Measurements from ENCODE around the gene LALBA.

LALBA gene

GRCh38 chr12:48602192-48602989, 32.5 kb upstream of the LALBA start:
- Histone ChIP-seq H3K27me3 (ENCODE audit: control insufficient read depth in 1 of 2, insufficient read depth in 1 of 2, low read length in 2 of 2) (peaks cover 6 to 12% of the 10 kb centered on the region in 2 experiments), H3K9ac (ENCODE audit: low read length) (no peak overlapping the region), H2BK120ac (ENCODE audit: low read depth, low read length) (no peak overlapping the region), H3K4me1 (ENCODE audit: control insufficient read depth, insufficient read depth, low read depth, low read length) (no peaks in the 10 kb centered on the region), H4K8ac (ENCODE audit: low read length) (no peak overlapping the region), H2AFZ (ENCODE audit: low read depth, low read length) (no peak overlapping the region), H2AK5ac (ENCODE audit: low read length, severe bottlenecking) (no peak overlapping the region), H3K14ac (ENCODE audit: low read length in 2 of 2) (no peak overlapping the region), H2BK15ac (ENCODE audit: low read depth, poor library complexity, severe bottlenecking) (no peak overlapping the region), H2BK5ac (ENCODE audit: low read depth, low read length, poor library complexity, severe bottlenecking) (no peak overlapping the region), H3K79me1 (replicated peaks; ENCODE audit: low read length, poor library complexity, severe bottlenecking) (no peaks in the 10 kb centered on the region), H3K4ac (ENCODE audit: low read depth in 1 of 2, low read length in 2 of 2) (no peak overlapping the region), H3K4me3 (ENCODE audit: insufficient read depth in 1 of 2, low read depth in 1 of 2, low read length in 2 of 2) (no peak overlapping the region), H3K18ac (ENCODE audit: low read depth in 1 of 2, low read length in 2 of 2) (no peak overlapping the region), H3K23ac (ENCODE audit: low read length in 2 of 2) (no peak overlapping the region), H4K91ac (ENCODE audit: low read length) (no peak overlapping the region), H3K27ac (ENCODE audit: low read length, poor library complexity, severe bottlenecking) (no peak overlapping the region), H3K9me3 (ENCODE audit: control insufficient read depth, low read length) (peaks cover 19% of the 10 kb centered on the region), H3K4me2 (ENCODE audit: low read length, poor library complexity, severe bottlenecking) (no peak overlapping the region), H3K36me3 (ENCODE audit: control insufficient read depth in 1 of 2, insufficient read depth in 2 of 2, low read depth in 1 of 2, low read length in 2 of 2) (no peaks in the 10 kb centered on the region), H2BK12ac (ENCODE audit: low read length in 2 of 2) (no peak overlapping the region)
- no peak for DNase-seq
- WGBS, result 45% methylated on average over 1 of the region's 1 CpG

DNA sequence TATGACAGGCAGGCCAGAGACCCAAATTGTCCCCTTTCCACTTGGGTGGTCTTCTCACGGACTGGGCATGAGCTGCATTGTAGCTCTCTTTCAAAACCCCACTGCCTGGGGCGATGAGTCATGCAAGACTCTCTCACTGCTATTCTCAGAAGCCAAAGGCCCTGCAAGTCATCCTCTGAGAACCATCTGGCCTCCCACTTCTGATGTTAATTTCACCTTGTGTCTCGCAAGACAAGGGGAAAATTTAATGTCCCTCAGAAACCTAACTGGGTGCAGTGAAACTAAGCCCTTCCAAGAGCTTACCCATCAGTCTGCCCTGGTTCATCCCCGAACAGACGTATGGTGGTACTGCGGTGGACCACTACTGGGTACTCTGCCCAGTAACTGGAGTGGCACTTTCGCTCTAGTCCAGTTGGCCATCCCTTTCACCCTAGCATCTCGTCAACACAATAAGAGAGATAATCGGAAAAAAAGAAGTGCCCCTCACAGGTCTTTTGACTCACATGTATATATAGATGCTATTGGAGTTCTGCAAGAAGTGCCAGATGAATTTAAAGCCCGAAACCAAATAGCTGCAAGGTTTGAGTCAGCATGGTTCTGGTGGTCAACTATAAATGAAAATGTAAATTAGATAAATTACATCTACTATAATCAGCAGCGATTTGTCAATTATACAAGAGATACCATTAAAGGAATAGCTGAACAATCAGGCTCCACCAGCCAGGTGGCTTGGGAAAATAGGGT, 31.3 kb upstream of the LALBA start:
- no peak overlapping the region for H2AFZ ChIP-seq (ENCODE audit: low read depth, low read length)
- H3K4me2 ChIP-seq (ENCODE audit: low read length, poor library complexity, severe bottlenecking), result no peak overlapping the region
- no peak overlapping the region for H3K23ac ChIP-seq (ENCODE audit: low read length in 2 of 2)
- no peak overlapping the region for H4K8ac ChIP-seq (ENCODE audit: low read length)
- no peak overlapping the region for H2BK5ac ChIP-seq (ENCODE audit: low read depth, low read length, poor library complexity, severe bottlenecking)
- H3K79me1 ChIP-seq (replicated peaks; ENCODE audit: low read length, poor library complexity, severe bottlenecking), result no peaks in the 10 kb centered on the region
- H2BK120ac ChIP-seq (ENCODE audit: low read depth, low read length), result no peak overlapping the region
- no peak overlapping the region for H3K4me3 ChIP-seq (ENCODE audit: insufficient read depth in 1 of 2, low read depth in 1 of 2, low read length in 2 of 2)
- H3K4me1 ChIP-seq (ENCODE audit: control insufficient read depth, insufficient read depth, low read depth, low read length), result no peaks in the 10 kb centered on the region
- H3K9ac ChIP-seq (ENCODE audit: low read length), result no peak overlapping the region
- H4K91ac ChIP-seq (ENCODE audit: low read length), result no peak overlapping the region
- peak; percentile 36 for DNase-seq
- no peak overlapping the region for H2AK5ac ChIP-seq (ENCODE audit: low read length, severe bottlenecking)
- H3K14ac ChIP-seq (ENCODE audit: low read length in 2 of 2), result no peak overlapping the region
- 74% methylated on average over 7 of the region's 11 CpGs for WGBS
- H3K18ac ChIP-seq (ENCODE audit: low read depth in 1 of 2, low read length in 2 of 2), result no peak overlapping the region
- peaks cover 14% of the 10 kb centered on the region for H3K9me3 ChIP-seq (ENCODE audit: control insufficient read depth, low read length)
- H3K27ac ChIP-seq (ENCODE audit: low read length, poor library complexity, severe bottlenecking), result no peak overlapping the region
- no peak overlapping the region for H2BK12ac ChIP-seq (ENCODE audit: low read length in 2 of 2)
- H2BK15ac ChIP-seq (ENCODE audit: low read depth, poor library complexity, severe bottlenecking), result no peak overlapping the region
- no peak overlapping the region for H3K4ac ChIP-seq (ENCODE audit: low read depth in 1 of 2, low read length in 2 of 2)
- H3K36me3 ChIP-seq (ENCODE audit: control insufficient read depth in 1 of 2, insufficient read depth in 2 of 2, low read depth in 1 of 2, low read length in 2 of 2), result no peaks in the 10 kb centered on the region
- H3K27me3 ChIP-seq (ENCODE audit: control insufficient read depth in 1 of 2, insufficient read depth in 1 of 2, low read length in 2 of 2), result peaks cover 6 to 12% of the 10 kb centered on the region in 2 experiments

DNA sequence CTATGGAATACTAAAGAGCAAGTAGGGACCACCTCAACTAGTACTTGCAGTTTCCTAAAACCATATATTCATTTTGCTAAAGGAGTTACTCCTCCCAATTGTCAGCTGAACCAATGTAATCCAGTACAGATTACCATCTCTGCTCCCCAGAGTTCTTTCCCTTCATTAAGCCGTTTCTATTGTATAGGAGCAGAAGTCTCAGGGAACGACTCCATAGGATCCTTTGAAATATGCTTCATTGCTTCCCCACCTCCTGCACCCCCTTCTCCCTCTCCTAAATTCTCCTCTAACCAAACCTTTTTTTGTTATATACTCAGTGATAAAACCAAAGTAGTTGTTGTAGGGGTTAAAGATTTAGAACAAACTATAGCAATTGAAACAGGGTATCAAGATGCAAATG, 30.7 kb upstream of the LALBA start:
- no peak overlapping the region for H4K91ac ChIP-seq (ENCODE audit: low read length)
- H4K8ac ChIP-seq (ENCODE audit: low read length), result no peak overlapping the region
- H2AK5ac ChIP-seq (ENCODE audit: low read length, severe bottlenecking), result no peak overlapping the region
- no peak overlapping the region for H2BK120ac ChIP-seq (ENCODE audit: low read depth, low read length)
- no peak overlapping the region for H3K18ac ChIP-seq (ENCODE audit: low read depth in 1 of 2, low read length in 2 of 2)
- H3K4ac ChIP-seq (ENCODE audit: low read depth in 1 of 2, low read length in 2 of 2), result no peak overlapping the region
- no peaks in the 10 kb centered on the region for H3K36me3 ChIP-seq (ENCODE audit: control insufficient read depth in 1 of 2, insufficient read depth in 2 of 2, low read depth in 1 of 2, low read length in 2 of 2)
- H3K4me3 ChIP-seq (ENCODE audit: insufficient read depth in 1 of 2, low read depth in 1 of 2, low read length in 2 of 2), result no peak overlapping the region
- no peak overlapping the region for H3K14ac ChIP-seq (ENCODE audit: low read length in 2 of 2)
- H2BK12ac ChIP-seq (ENCODE audit: low read length in 2 of 2), result no peak overlapping the region
- H3K4me2 ChIP-seq (ENCODE audit: low read length, poor library complexity, severe bottlenecking), result no peak overlapping the region
- H3K4me1 ChIP-seq (ENCODE audit: control insufficient read depth, insufficient read depth, low read depth, low read length), result no peaks in the 10 kb centered on the region
- H3K79me1 ChIP-seq (replicated peaks; ENCODE audit: low read length, poor library complexity, severe bottlenecking), result no peaks in the 10 kb centered on the region
- 100% methylated on average over 1 of the region's 2 CpGs for WGBS
- no peak for DNase-seq
- H3K23ac ChIP-seq (ENCODE audit: low read length in 2 of 2), result no peak overlapping the region
- no peak overlapping the region for H2AFZ ChIP-seq (ENCODE audit: low read depth, low read length)
- H3K9ac ChIP-seq (ENCODE audit: low read length), result no peak overlapping the region
- H2BK15ac ChIP-seq (ENCODE audit: low read depth, poor library complexity, severe bottlenecking), result no peak overlapping the region
- H3K9me3 ChIP-seq (ENCODE audit: control insufficient read depth, low read length), result peaks cover 14% of the 10 kb centered on the region
- H3K27me3 ChIP-seq (ENCODE audit: control insufficient read depth in 1 of 2, insufficient read depth in 1 of 2, low read length in 2 of 2), result peaks cover 6 to 12% of the 10 kb centered on the region in 2 experiments
- H2BK5ac ChIP-seq (ENCODE audit: low read depth, low read length, poor library complexity, severe bottlenecking), result no peak overlapping the region
- no peak overlapping the region for H3K27ac ChIP-seq (ENCODE audit: low read length, poor library complexity, severe bottlenecking)

GRCh38 chr12:48592591-48593086, 22.8 kb upstream of the LALBA start:
- WGBS, result no CpG with 5 or more reads among the region's 2 CpGs
- no peak overlapping the region for H4K8ac ChIP-seq (ENCODE audit: low read length)

More at GRCh38 chr12:48592591-48593086, 22.8 kb upstream of the LALBA start:
- Histone ChIP-seq H3K79me1 (replicated peaks; ENCODE audit: low read length, poor library complexity, severe bottlenecking) (no peaks in the 10 kb centered on the region), H3K4me2 (ENCODE audit: low read length, poor library complexity, severe bottlenecking) (no peak overlapping the region), H3K4me3 (ENCODE audit: insufficient read depth in 1 of 2, low read depth in 1 of 2, low read length in 2 of 2) (no peak overlapping the region), H3K9ac (ENCODE audit: low read length) (no peak overlapping the region), H3K36me3 (ENCODE audit: control insufficient read depth in 1 of 2, insufficient read depth in 2 of 2, low read depth in 1 of 2, low read length in 2 of 2) (no peaks in the 10 kb centered on the region), H3K18ac (ENCODE audit: low read depth in 1 of 2, low read length in 2 of 2) (no peak overlapping the region), H3K23ac (ENCODE audit: low read length in 2 of 2) (no peak overlapping the region), H2BK120ac (ENCODE audit: low read depth, low read length) (no peak overlapping the region), H2AFZ (ENCODE audit: low read depth, low read length) (no peak overlapping the region), H2AK5ac (ENCODE audit: low read length, severe bottlenecking) (no peak overlapping the region), H3K4ac (ENCODE audit: low read depth in 1 of 2, low read length in 2 of 2) (no peak overlapping the region), H3K27me3 (ENCODE audit: control insufficient read depth in 1 of 2, insufficient read depth in 1 of 2, low read length in 2 of 2) (peaks cover 0 to 10% of the 10 kb centered on the region in 2 experiments), H3K27ac (ENCODE audit: low read length, poor library complexity, severe bottlenecking) (no peak overlapping the region), H4K91ac (ENCODE audit: low read length) (no peak overlapping the region), H3K9me3 (ENCODE audit: control insufficient read depth, low read length) (no peaks in the 10 kb centered on the region), H3K14ac (ENCODE audit: low read length in 2 of 2) (no peak overlapping the region), H3K4me1 (ENCODE audit: control insufficient read depth, insufficient read depth, low read depth, low read length) (no peaks in the 10 kb centered on the region), H2BK5ac (ENCODE audit: low read depth, low read length, poor library complexity, severe bottlenecking) (no peak overlapping the region), H2BK15ac (ENCODE audit: low read depth, poor library complexity, severe bottlenecking) (no peak overlapping the region), H2BK12ac (ENCODE audit: low read length in 2 of 2) (no peak overlapping the region)
- no peak for DNase-seq

All from mesenchymal stem cell (in vitro differentiated cells and primary cell).